Fibroblast of pulmonary artery (primary cell): ENCODE measurements around the gene MSI2.

Source experiments
- DNase-seq: peaks from one replicate; pipeline ENCODE4 v3.0.0-alpha.2; 2010; ENCODE audit warnings: low read depth
- H3K4me3 ChIP-seq: replicated peaks from 2 replicates; pipeline ENCODE4 v1.5.1; 2011; ENCODE audit warnings: low read depth, mild to moderate bottlenecking, control low read depth, low read length, moderate library complexity
- CTCF ChIP-seq: IDR thresholded peaks from 2 replicates; pipeline ENCODE4 v1.5.1; 2011; ENCODE audit warnings: mild to moderate bottlenecking, control low read depth, low read length, inconsistent platforms; ENCODE audit errors: missing control alignments

Gene MSI2

GRCh38 chr17:57539529-57540301, 283.4 kb downstream of the MSI2 start:
- no peak for DNase-seq
- no peak overlapping the region for H3K4me3 ChIP-seq
- no peak for TF ChIP-seq CTCF

DNA sequence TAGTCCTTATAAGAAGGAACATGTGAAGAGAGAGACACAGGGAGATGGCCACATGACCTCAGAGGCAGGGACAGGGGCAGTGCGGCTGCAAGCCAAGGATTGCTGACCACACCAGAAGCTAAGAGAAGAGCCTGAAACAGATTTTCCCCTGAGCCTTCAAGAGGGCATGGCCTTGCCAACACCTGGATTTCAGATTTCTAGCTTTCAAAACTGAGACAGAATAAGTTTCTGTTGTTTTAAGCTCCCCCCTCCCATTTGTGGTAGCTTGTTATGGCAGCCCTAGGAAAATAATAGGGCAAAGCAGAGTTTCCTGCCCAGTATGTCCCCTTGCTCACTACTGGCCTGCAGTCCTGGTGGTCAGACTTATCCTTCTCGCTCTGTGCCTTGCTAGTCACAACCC, 284.3 kb downstream of the MSI2 start:
- no peak for DNase-seq
- no peak for TF ChIP-seq CTCF
- no peak overlapping the region for H3K4me3 ChIP-seq

DNA sequence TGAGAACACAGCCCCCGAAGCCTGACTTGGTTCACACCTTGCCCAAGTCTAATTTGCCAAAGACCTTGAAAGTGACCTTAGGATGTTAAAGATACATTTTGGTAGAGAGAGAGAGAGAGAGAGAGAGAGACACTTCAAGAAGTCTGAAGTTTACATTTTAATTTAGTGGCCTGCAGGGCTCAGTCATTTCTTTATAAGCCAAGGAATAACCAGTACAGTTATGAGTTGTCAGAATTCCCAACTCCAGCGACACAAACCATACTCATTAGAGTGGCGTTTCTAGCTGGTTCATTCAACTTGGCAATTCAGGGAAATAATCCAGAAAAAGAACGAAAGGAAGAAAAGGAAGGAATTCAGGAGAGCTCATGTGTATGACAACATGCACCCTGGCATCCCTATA, 284.7 kb downstream of the MSI2 start:
- H3K4me3 ChIP-seq, result no peak overlapping the region
- TF ChIP-seq CTCF, result no peak
- DNase-seq, result no peak

- no peak for TF ChIP-seq CTCF
Observed at GRCh38 chr17:57541472-57542394, 285.4 kb downstream of the MSI2 start.

DNA sequence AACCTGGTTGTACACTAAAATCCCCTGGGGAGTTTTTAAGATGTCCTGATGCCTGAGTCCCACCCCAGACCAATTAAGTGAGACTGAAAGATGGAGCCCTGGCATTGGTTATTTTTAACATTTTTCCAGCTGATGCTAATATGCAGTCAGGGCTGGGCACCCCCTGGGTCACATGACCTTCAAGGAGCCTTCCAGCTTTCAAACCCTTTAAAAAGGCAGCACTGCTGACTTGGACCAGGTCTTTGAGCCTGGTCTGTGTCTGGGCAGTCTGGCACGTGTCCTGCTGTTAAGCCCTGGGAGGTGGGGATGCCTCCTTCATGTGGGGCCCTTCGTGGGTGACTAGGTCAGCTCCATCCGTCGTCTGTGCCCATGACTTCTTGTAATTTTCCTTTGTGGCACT, 286.2 kb downstream of the MSI2 start:
- DNase-seq, result no peak
- no peak for TF ChIP-seq CTCF

More at GRCh38 chr17:57541472-57542394, 285.4 kb downstream of the MSI2 start:
- DNase-seq, result peak; percentile 91
- H3K4me3 ChIP-seq, result no peak overlapping the region

GRCh38 chr17:57543230-57543629, 286.9 kb downstream of the MSI2 start:
- H3K4me3 ChIP-seq, result no peak overlapping the region
- DNase-seq, result no peak
- TF ChIP-seq CTCF, result no peak

More for the DNA sequence above, 286.2 kb downstream of the MSI2 start:
- no peak overlapping the region for H3K4me3 ChIP-seq
